Neural cell (in vitro differentiated cells): ENCODE data around the gene PLOD2. TPM values are rescaled to one million over a fixed set of nuclear protein-coding genes. Genes with fewer than 3 reads are reported as not detected.

Experiments
- H2AFZ ChIP-seq: fragments of 200-600, 300-800 bp; sonication (generic), shearing (Covaris generic); 2 replicates; pipeline ENCODE4 v1.6.0; 2014; ENCODE audit warnings: low read depth, mild to moderate bottlenecking, antibody characterized with exemption, low read length, moderate library complexity
- H3F3A ChIP-seq: fragments of 200-600 bp; shearing (Covaris generic); 2 replicates; pipeline ENCODE4 v1.6.1; 2016; ENCODE audit warnings: mild to moderate bottlenecking, moderate library complexity, mixed read lengths, antibody characterized with exemption, low read length; ENCODE audit not compliant: insufficient read depth, poor library complexity, severe bottlenecking
- H3K27ac ChIP-seq: fragments of 200-600, 300-800 bp; sonication (generic), shearing (Covaris generic); 2 replicates; pipeline ENCODE4 v1.5.1; 2014; ENCODE audit warnings: mild to moderate bottlenecking, low read length, moderate library complexity
- H3K27me3 ChIP-seq: fragments of 300-800, 200-600 bp; sonication (generic), shearing (Covaris generic); 2 replicates; pipeline ENCODE4 v1.6.0; 2014; ENCODE audit warnings: mild to moderate bottlenecking, low read depth, low read length, moderate library complexity; ENCODE audit not compliant: insufficient read depth
- H3K36me3 ChIP-seq: fragments of 300-800, 200-600 bp; sonication (generic), shearing (Covaris generic); 2 replicates; pipeline ENCODE4 v1.5.1; 2014; ENCODE audit warnings: mild to moderate bottlenecking, antibody characterized with exemption, low read length, moderate library complexity; ENCODE audit not compliant: insufficient read depth
- H3K4me2 ChIP-seq: fragments of 300-800, 200-600 bp; sonication (generic), shearing (Covaris generic); 2 replicates; pipeline ENCODE4 v1.6.0; 2014; ENCODE audit warnings: mild to moderate bottlenecking, low read length
- H3K4me3 ChIP-seq: fragments of 300-800, 200-600 bp; sonication (generic), shearing (Covaris generic); 2 replicates; pipeline ENCODE4 v1.5.1; 2014; ENCODE audit warnings: mild to moderate bottlenecking, low read length, moderate library complexity
- H3K79me2 ChIP-seq: fragments of 200-600 bp; shearing (Covaris generic); replicated peaks from 2 replicates; pipeline ENCODE4 v1.6.0; 2014; ENCODE audit warnings: mild to moderate bottlenecking, low read length, moderate library complexity; ENCODE audit not compliant: insufficient read depth
- H3K9ac ChIP-seq: fragments of 300-800, 200-600 bp; sonication (generic), shearing (Covaris generic); 2 replicates; pipeline ENCODE4 v1.6.1; 2016; ENCODE audit warnings: mild to moderate bottlenecking, low read length, mixed read lengths
- H3K9me2 ChIP-seq: fragments of 200-600 bp; shearing (Covaris generic); 2 replicates; pipeline ENCODE4 v1.6.1; 2016; ENCODE audit warnings: mild to moderate bottlenecking, low read length, mixed read lengths; ENCODE audit not compliant: insufficient read depth
- H3K9me3 ChIP-seq: fragments of 200-600, 300-800 bp; sonication (generic), shearing (Covaris generic); 2 replicates; pipeline ENCODE4 v1.6.1; 2016; ENCODE audit warnings: mild to moderate bottlenecking, mixed run types, low read length, moderate library complexity, mixed read lengths
- H4K20me1 ChIP-seq: fragments of 200-600 bp; shearing (Covaris generic); 2 replicates; pipeline ENCODE4 v1.6.1; 2016; ENCODE audit warnings: mild to moderate bottlenecking, mixed run types; ENCODE audit not compliant: insufficient read depth
- CTCF ChIP-seq: fragments of 450-650 bp; IDR thresholded peaks from 2 replicates; pipeline ENCODE4 v1.5.1; 2014; ENCODE audit warnings: antibody characterized with exemption, mild to moderate bottlenecking, moderate library complexity; ENCODE audit not compliant: poor library complexity, severe bottlenecking
- EP300 ChIP-seq: fragments of 450-650 bp; conservative IDR thresholded peaks from 2 replicates; pipeline ENCODE4 v1.6.1; 2014; ENCODE audit warnings: antibody characterized with exemption, mild to moderate bottlenecking, moderate library complexity; ENCODE audit not compliant: poor library complexity, severe bottlenecking
- EZH2 ChIP-seq: fragments of 200-600, 300-800 bp; shearing (Covaris generic), sonication (generic); IDR thresholded peaks from 2 replicates; pipeline ENCODE4 v1.6.1; 2014; ENCODE audit warnings: antibody characterized with exemption, low read length, borderline replicate concordance, mild to moderate bottlenecking; ENCODE audit not compliant: insufficient read depth, poor library complexity, severe bottlenecking
- MXI1 ChIP-seq: fragments of 450-650 bp; conservative IDR thresholded peaks from 2 replicates; pipeline ENCODE4 v1.6.1; 2014; ENCODE audit warnings: antibody characterized with exemption, mild to moderate bottlenecking; ENCODE audit not compliant: poor library complexity, severe bottlenecking
- POLR2AphosphoS5 ChIP-seq: IDR thresholded peaks from 2 replicates; pipeline ENCODE4 v1.6.1; 2012
- RAD21 ChIP-seq: fragments of 450-650 bp; conservative IDR thresholded peaks from 2 replicates; pipeline ENCODE4 v1.6.1; 2014; ENCODE audit warnings: antibody characterized with exemption, mild to moderate bottlenecking, moderate library complexity
- REST ChIP-seq: IDR thresholded peaks from 2 replicates; pipeline ENCODE4 v1.6.1; 2012; ENCODE audit warnings: borderline replicate concordance
- SMC3 ChIP-seq: fragments of 450-650 bp; conservative IDR thresholded peaks from 2 replicates; pipeline ENCODE4 v1.6.1; 2014; ENCODE audit warnings: antibody characterized with exemption, mild to moderate bottlenecking, moderate library complexity; ENCODE audit not compliant: poor library complexity
- TAF1 ChIP-seq: IDR thresholded peaks from 2 replicates; pipeline ENCODE4 v1.6.1; 2012; ENCODE audit warnings: low read depth
- polyA plus RNA-seq: library from polyadenylated mRNA; depleted of rRNA; stranded (reverse); fragments of >200 nt; gene quantifications from 2 replicates; pipeline ENCODE4 v1.2.3, GENCODE V29; 2014

The PLOD2 gene
- polyA plus RNA-seq, 1 donor from 2014 or later: 5.6 TPM

DNA sequence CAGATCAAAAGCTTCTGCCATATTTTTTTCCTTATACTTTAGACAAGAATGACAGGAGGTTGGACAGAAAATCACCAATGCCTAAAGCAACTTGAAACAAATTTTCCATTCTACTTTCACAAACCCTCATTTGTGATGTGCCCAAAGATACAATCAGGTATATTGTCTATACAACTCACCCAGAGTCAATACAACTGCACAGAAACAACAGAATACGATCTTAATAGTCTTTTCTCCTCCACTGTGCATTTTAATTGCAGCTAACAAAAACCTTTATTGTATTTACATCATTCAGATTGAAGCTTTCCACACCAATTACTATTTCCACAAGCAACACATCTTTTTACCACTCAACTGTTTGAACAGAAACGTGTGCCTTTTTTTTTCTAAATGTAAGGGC, 80.4 kb downstream of the PLOD2 start:
- Histone ChIP-seq H3K4me3 (no peak overlapping the region), H3K27me3 (no peaks in the 10 kb centered on the region), H3K9me3 (no peaks in the 10 kb centered on the region), H3K9me2 (no peaks in the 10 kb centered on the region), H3F3A (no peaks in the 10 kb centered on the region), H3K27ac (no peak overlapping the region), H2AFZ (no peak overlapping the region), H3K4me2 (no peak overlapping the region), H3K36me3 (no peaks in the 10 kb centered on the region), H3K9ac (no peak overlapping the region), H3K79me2 (no peaks in the 10 kb centered on the region), H4K20me1 (no peaks in the 10 kb centered on the region)
- TF ChIP-seq REST: no peak
- no peak for TF ChIP-seq CTCF
- TF ChIP-seq SMC3: no peak
- TF ChIP-seq POLR2AphosphoS5: no peak
- TF ChIP-seq MXI1: no peak
- TF ChIP-seq RAD21: no peak
- TF ChIP-seq TAF1: no peak
- no peak for TF ChIP-seq EZH2
- TF ChIP-seq EP300: no peak

DNA sequence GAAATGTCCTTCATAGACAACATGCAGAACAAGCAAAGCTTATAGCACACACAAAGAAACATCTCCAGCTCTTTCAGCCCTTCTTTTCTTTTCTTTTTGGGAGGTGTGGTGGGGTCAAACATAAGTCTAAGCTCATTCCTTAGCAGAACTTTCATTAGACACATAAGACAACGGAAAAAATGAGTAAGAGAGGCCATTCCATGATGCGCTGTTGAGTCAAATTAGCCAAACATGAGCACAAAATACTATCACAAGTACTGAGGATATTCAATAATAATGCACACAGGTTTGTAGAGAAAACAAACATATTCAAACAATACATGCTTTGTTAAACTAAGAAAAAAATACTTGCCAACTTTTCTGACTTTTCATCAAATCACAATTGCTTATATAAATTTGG, 83.0 kb downstream of the PLOD2 start:
- Histone ChIP-seq H3K27me3 (no peaks in the 10 kb centered on the region), H2AFZ (no peak overlapping the region), H3K9me2 (no peaks in the 10 kb centered on the region), H3F3A (no peaks in the 10 kb centered on the region), H3K27ac (no peak overlapping the region), H3K79me2 (no peaks in the 10 kb centered on the region), H3K4me2 (no peak overlapping the region), H3K36me3 (no peaks in the 10 kb centered on the region), H3K4me3 (no peak overlapping the region), H3K9ac (no peak overlapping the region), H3K9me3 (no peaks in the 10 kb centered on the region), H4K20me1 (no peaks in the 10 kb centered on the region)
- no peak for TF ChIP-seq SMC3
- no peak for TF ChIP-seq MXI1
- TF ChIP-seq CTCF: no peak
- no peak for TF ChIP-seq EP300
- TF ChIP-seq REST: no peak
